ENCODE data around the gene GGT7.
A peak's percentile ranks its signal among the peaks of the same experiment; 100 is the strongest.
"Not testable (repeated sequence)": the region's sequence is repeated elsewhere in the genome, so short reads cannot be mapped to it uniquely, and the experiment has no call there.

GGT7 gene

DNA sequence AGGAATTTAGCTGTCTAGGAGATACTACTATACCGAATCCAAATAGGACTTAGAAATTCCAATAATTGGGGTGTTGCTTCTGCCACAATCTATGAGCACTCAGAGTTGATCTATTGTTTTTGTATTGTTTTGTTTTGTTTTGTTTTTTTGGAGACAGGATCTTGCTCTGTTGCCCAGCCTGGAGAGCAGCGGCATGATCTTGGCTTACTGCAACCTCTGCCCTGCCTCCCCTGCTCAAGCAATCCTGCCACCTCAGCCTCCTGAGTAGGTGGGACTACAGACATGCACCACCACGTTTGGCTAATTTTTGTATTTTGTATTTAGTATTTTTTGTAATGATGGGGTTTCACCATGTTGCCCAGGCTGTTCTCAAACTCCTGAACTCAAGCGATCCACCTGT is 11.2 kb upstream of the GGT7 start:
- Histone ChIP-seq H3K27ac (no peak overlapping the region), H3K4me3 (no peak overlapping the region)

DNA sequence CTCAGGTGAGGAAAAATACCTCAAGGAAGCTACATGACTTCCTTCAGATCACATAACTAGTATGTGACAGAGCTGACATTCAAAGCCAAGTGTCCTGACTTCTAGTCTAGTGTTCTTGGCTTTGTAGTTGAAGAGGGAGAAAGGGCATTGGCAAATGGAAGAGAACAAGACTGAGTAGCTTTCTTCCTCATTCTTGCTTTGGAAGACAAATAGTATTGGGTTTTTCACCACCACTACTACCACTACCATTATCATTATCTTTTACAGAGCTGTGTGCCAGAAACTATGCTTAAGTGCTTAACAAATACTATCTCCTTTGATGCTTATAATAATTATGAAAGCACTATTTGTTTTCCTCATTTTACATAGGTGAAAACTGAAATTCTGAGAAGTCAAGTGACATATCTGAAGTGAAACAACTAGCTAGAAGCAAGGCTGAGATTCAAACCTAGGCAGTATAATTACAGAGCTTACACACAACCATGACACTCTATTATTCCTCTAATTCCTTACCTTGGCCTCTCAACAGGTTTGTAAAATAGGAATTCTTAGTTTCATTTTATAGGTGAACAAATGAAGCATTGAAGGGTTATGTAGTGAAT is 10.5 kb upstream of the GGT7 start:
- Histone ChIP-seq H3K4me3 (no peak overlapping the region), H3K27ac (no peak overlapping the region)

DNA sequence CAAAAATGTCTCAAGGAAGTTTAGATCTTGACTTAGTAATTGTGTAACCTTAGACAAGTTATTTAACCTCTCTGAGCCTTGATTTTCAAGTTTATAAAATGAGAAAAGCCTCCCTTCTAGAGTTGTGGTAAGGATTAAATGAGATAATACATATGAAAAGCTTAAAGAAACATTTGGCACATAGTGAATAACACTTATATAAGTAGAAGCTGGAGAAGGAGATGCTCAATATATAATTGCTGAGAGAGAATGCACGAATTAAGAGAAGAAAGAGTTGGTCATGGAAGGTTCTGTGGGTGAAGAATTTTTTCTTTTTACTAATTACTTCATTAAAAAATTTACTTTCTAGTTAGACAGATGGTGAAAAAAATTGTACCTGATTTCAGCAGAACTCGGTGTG is 9.0 kb upstream of the GGT7 start:
- no peak overlapping the region for H3K4me3 ChIP-seq
- no peak overlapping the region for H3K27ac ChIP-seq

DNA sequence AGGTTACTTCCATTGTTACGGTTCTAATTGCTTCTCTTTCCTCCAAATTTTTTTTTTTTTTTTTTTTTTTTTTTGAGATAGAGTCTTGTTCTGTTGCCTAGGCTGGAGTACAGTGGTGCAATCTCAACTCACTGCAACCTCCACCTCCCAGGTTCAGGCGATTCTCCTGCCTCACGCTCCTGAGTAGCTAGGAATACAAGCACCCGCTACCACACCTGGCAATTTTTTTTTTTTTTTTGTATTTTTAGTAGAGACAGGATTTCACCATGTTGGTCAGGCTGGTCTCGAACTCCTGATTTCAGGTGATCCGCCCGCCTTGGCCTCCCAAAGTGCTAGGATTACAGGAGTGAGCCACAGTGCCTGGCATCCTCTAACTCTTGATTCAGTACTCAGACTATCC is 8.3 kb upstream of the GGT7 start:
- H3K4me3 ChIP-seq, H3K27ac ChIP-seq: not testable (repeated sequence)

DNA sequence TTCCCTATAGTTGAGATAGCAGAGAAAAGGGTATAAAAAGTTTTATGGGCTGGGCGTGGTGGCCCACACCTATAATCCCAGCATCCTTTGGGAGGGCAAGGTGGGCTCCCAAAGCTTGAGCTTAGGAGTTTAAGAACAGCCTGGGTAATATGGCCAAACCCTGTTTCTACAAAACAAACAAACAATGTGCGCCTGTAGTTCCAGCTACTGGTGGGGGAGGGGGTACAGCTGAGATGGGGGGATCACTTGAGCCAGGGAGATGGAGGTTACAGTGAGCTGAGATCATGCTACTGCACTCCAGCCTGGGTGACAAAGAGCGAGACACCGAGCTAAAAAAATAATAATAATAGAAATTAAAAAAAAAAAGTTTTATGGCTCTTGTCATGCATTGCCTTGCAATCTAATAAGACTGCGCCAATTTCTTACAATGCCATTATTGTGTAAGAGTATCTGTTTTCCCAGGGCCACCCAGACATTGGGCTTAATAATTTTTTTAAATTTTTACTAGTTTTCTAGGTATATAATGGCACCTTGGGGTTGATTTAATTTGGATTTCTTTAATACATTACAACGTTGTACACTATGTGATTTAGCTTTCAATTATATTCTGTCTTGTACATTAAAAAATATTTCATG is 7.7 kb upstream of the GGT7 start:
- peak overlapping the region in 1 of 21 experiments; percentile 12 for H3K27ac ChIP-seq
- H3K4me3 ChIP-seq: no peak overlapping the region

DNA sequence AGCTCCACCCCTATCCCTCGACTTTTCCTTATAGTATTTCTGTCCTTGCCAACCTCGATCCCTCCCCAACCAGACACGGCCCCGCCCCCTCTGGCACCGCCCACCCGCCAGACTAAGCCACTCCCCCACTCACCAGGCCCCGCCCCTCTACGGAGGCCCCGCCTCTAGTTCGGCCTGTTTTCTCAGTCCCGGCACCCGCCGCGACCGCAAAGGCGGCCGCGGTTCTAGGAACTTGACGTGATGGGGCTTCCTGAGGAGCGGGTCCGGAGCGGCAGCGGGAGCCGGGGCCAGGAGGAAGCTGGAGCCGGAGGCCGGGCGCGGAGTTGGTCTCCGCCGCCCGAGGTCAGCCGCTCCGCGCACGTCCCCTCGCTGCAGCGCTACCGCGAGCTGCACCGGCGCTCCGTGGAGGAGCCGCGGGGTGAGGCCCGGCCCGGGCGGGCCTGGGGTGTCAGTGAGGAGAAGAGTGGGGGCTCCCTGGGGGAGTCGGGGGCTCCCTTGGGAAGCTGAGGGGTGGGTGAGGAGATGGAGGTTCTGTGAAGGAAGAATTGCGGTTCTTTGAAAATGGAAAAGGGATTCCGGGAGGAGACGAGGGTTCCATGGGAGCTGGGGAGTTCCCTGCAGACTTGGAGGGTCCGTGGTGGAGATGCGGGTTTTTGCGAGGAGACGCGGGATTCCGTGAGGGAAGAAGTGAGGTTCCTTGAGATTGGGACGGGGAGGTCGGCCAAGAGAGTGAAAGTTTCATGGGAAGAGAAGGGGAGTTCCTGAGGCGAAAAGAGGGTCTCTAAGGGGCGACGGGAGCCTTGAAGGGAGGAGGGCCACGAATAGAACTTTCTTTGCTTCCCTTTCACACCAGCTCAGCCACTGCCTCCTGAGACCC is 4.0 kb upstream of the GGT7 start, which contains the start of gene ACSS2:
Gene ACSS2, plus strand, starts transcription at position 207 of the 877 bp plus-strand sequence. Its CDS starts 34 bp downstream, at position 241.
- H3K27ac ChIP-seq: peak within 1 kb of the TSS in 20 of 21 experiments; percentile 24 to 91 (median 84)
- peak within 1 kb of the TSS; percentile 52 to 92 (median 81) for H3K4me3 ChIP-seq

DNA sequence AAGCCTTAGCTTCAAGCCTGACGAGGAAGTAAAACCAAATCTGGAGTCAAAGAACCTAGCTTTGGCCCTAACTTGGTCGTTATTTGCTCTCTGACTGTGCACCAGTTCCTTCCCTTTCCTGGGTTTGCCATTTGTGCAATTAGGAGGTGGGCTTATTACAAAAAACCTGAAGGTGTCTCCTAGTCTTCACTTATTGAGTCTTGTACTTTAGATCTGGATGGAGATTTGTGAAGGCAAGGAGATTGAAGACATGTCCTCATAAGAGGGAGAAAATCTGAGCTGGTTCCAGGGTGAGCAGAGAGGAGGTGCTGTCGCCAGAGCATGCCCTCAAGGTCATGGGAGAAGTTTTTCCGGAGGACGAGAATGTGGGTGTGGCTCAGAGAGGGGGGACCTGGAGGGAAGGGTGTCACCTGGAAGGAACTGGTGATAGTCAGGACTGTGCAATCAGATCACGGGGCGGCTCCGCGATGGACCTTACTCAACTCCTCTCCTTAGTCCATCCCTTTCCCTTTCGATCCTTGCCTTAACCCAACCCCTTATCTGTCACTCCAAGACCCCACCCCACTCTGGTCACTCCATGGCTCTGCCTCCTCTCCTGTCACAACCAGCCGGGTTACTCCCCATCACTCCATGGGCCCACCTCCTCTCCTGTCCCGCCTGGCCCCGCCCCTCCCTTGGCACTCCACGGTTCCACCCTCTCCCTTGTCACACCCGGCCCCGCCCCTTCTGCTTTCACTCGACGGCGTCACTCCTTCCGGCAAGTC is 3.2 kb upstream of the GGT7 start:
- Histone ChIP-seq H3K4me3 (peak overlapping the region; percentile 52 to 92 (median 81)), H3K27ac (peak overlapping the region in 19 of 21 experiments; percentile 36 to 91 (median 66))

DNA sequence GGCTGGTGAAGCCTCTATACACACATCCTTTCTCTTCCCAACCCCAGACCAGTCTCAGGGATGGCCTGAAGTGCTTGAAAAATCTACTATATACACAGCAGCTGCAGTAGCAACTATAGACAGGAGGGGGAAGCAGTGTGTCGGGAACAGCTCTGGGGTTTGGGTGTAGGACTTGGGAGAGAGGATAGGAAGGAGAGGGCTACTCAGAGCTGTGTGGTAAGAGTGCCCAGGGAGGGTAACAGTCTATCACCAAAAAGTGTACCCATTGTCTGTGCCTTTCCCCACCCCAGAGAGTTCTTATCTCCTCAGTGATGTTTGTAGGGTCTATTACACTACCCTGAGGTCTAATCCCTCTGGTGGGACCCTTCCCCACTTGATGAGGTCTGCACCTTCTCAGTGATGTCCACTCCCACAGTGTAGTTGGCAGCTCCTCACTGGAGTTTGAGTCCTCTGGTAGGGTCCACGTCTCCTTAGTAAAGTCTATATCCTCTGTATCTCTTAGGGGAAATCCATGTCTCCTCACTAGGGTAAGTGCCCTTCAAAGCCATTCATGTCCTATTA is 1.5 kb upstream of the GGT7 start:
- Histone ChIP-seq H3K4me3 (no peak overlapping the region), H3K27ac (peak overlapping the region in 8 of 21 experiments; percentile 4 to 82 (median 53))

DNA sequence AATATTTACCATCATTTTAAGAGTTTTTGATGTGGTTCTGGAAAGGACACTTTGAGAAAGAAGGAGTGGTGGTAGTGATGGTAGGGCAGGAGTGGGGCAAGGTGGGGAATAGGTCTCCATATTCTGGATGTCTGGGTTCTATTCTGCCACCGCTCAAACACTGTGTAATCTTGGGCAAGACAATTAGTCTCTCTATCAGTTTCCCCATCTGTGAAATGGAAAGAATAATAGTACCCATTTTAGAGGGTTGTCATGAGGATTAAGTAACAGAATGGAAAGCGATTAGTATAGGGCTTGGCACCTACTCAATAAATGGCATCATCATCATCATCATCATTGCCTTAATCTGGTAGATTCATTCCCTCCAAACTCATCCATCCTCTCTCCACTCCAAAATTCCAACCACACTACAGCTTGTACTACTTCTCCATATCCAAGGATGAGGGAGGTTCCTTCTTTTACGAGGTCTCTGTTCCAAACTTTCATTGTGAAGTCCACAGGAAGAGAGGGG is 982 bp upstream of the GGT7 start:
- Histone ChIP-seq H3K27ac (no peak overlapping the region), H3K4me3 (no peak overlapping the region)

DNA sequence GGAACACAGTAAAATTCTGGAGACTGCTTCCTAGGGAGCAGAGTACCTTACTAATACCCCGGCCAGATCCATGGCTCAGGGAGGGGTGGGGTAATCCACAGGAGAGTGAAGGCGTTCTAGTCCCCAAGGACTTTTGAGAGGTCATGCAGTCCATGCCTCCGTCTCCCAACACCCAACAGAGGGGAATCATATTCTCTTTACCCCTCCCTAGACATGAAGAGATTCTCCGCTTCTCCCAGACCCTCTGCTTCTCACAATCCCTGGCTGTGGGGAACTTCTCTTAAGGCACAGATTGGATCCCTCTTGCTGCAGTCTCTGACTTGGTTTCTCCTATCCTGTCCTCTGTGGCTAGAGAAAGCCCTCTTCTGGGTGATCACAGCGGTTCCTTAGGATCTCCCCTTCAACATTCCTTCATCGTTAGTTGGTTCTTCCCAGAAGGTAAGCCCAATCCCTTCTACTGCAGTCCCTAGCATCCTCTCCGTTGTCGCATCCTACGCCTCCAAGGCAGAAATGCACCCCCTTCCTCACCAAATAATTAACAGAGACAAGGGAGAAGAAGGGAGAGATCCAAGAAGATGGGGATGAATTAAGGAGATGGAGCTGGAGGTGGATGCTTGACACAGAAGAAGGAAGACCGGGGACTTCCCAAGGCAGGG is 562 bp downstream of the GGT7 start:
- peak overlapping the region in 14 of 21 experiments; percentile 3 to 82 (median 59) for H3K27ac ChIP-seq

DNA sequence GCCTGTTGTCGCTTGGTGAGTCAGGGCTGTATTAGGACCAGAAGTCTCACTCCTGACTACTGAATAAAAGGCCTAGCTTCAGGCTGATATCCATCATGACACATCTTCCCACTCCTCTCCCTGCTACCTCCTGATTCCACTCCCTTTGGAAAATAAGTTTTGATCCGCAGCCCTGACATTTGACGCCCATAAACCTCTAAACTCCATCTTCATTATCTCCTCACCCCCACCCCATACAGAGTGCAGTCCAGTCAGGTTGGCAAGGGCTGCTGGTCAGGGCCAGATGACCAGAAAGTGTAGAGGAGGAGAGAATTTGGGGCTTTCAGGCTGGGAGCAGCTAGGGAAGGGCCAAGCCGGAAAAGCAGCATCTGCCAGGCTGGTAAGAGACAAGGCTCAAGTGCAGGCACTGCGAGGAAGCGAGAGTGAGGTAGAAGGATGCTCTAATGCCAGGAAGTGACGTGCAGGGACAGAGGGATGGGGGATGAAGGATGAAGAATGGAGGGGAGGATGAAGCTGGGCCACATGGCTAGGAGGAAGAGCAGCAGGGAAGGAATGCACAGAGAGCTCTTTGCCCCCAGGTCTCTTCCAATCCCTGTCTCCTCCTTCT is 1.2 kb downstream of the GGT7 start:
- H3K4me3 ChIP-seq: peak overlapping the region in 1 of 7 experiments; percentile 65
- H3K27ac ChIP-seq: peak overlapping the region in 2 of 21 experiments; percentile 21 to 82

More for the DNA sequence above, 562 bp downstream of the GGT7 start:
- H3K4me3 ChIP-seq: peak overlapping the region; percentile 41 to 69 (median 51)

DNA sequence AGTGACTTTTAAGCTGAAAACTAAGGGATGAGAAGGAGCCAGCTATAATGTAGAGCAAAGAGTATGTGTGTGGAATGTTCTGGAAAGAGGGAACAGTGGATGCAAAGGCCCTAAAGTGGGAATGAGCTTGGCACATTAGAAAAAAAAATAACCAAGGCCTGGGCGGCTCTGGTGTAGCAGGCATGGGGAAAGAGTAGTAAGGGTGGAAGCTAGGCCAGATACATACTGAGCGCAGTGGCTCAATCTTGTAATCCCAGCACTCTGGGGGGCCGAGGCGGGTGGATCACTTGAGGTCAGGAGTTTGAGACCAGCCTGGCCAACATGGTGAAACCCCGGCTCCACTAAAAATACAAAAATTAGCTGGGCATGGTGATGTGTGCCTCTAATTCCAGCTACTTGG is 8.4 kb downstream of the GGT7 start:
- no peak overlapping the region for H3K27ac ChIP-seq
- H3K4me3 ChIP-seq: no peak overlapping the region

DNA sequence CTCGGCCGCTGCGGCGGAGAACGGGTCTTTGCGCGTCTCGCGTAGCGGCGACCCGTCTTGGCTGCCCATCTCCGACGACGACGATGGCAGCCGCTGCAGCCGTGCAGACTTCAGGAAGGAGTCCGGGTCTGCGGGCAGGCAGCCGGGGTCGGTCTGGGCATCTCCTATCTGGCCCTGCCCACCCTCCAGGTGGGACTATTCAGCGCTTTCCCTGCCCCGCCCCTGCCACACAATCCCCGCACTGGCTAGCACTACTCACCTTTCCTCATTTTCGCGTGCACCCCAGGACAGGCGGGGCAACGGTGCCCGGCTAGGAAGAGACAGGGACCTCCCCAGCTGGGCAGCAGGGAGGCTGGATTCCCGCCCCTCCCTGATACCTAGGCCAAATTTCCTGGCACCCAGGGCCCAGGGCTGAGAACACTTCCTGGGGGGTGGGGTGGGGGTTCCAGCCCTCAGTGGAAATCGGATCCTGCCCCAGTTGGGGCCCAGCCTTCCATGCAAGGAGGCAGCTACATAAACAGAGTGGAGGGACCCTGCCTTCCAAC is 9.2 kb downstream of the GGT7 start:
- no peak overlapping the region for H3K4me3 ChIP-seq
- no peak overlapping the region for H3K27ac ChIP-seq

DNA sequence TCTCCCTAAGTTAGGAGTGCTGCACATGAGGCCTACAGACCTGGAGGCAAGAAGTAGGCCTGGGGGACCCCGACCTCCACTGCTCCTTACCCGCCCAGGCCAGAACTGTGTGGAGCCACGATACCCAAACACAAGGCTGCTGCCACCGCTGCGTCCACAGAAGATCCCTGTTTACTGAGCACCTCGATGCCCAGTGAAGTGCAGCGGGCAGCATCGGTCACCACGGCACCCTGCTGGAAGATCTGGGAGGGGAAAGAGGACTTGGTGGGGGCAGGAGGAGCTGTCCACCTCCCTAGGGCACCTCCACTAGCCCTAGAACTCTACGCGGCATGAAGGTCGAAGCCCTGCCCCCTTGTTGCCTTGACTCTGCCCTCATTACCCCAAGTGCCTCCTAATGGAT is 9.9 kb downstream of the GGT7 start:
- Histone ChIP-seq H3K27ac (no peak overlapping the region), H3K4me3 (no peak overlapping the region)

DNA sequence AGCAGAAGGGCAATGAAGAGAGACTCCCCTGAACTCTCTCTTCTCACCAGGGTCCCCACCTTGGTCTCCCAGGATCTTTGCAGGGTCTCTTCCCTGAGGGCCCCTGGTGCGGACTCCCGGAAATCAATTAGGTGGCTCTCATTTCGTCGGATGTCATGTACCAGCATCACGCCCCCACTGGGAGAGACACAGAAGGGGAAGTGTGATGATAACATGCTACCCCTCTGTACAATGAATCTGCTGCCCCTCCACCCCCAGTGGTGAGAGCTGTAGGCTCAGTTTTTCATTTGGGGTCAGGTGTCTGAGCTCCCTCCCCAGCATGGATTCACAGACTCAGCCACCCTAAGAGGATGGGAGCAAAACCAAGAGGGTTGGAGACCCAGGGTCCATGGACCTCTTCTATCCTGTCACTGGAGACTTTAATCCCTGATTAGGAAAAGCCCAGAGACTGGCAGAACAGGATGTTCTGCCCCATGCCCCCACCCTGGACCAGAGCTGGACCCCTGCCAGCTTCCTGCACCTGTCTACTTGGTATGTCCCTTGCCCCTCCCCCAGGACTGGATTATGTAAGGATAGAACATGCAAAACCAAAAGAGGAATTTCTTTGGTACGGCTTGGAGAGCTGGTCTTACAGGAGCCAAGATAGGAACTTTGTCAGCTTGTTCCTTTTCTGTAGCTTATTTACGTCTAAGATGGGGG is 11.1 kb downstream of the GGT7 start:
- Histone ChIP-seq H3K4me3 (no peak overlapping the region), H3K27ac (no peak overlapping the region)

DNA sequence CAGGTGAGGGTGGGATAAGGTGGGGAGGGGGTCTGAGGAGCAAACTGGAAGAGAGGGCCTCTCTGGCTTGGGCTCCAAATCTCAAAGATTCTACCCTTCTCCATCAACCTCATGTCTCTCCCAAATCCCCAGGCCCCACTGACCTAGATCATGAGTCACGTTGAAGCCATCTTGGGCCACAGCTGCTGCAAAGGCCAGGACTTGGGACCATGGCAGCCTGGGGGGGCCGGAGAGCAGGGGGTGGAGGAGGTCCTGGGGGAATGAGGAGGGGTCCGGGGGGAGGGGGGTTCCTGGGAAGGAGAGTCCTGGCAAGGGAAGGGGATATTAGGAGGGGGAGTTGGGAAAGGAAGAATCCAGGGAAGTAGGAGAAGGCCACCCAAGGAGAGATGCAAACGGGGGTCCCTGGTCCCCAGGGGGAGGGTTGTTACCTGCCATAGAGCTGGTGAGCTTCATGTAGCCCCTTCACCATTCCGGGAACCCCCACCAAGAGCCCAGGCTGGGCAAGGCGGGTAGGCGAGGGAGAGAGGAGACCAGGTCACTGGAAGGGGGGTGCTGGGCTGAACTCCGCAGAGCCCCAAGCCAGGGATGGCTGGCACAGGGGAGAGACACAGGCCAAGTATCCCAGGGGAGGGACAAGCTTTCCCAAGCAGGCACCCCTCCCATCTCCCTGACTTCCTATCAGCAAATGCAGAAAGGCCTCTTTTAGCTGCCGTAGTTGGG is 12.7 kb downstream of the GGT7 start:
- Histone ChIP-seq H3K27ac (no peak overlapping the region), H3K4me3 (no peak overlapping the region)

DNA sequence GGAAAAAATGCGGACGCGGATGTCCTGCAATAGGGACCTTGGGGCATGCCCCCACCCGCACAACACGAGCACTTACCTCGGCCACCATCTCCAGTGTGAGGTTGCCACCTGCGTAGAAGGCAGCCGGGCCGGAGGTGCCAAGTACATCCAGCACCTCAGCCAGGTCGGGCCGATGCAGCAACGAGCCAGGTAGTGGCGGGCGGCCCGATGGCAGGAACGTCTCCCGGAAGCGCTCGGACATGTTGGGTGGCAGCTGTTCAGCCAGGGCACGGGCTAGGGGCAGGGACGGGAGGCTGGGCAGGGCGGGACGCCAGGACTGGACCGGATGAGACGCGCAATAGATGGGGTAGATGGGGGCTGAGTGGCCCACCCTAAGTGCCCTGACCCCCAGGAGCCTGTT is 13.3 kb downstream of the GGT7 start:
- no peak overlapping the region for H3K27ac ChIP-seq
- no peak overlapping the region for H3K4me3 ChIP-seq
